K562 (cell line): ENCODE data around the gene ZFP64.

Experiments used
- CTCF ChIP-seq, 3 experiments: IDR thresholded peaks in 2 of 3; conservative IDR thresholded peaks in 1 of 3; 2 replicates each; pipeline ENCODE4 v1.5.1; 2011 to 2012; ENCODE audit warnings: low read length in 3 of 3, mild to moderate bottlenecking in 3 of 3, control low read depth in 2 of 3, improper control_type of control experiment in 1 of 3, inconsistent platforms in 1 of 3, low read depth in 1 of 3, mixed read lengths in 1 of 3, moderate library complexity in 1 of 3; ENCODE audit not compliant: insufficient read depth in 2 of 3
- DEAF1 ChIP-seq: fragments of 450-650 bp; formaldehyde crosslinking; IDR thresholded peaks from 2 replicates; pipeline ENCODE4 v1.4.0; 2020; ENCODE audit warnings: mild to moderate bottlenecking, moderate library complexity
- MYC ChIP-seq, 2 experiments: fragments of 250-450 bp in 1 of 2; sonication (Bioruptor Pico) in 1 of 2; IDR thresholded peaks; 2 replicates each; pipeline versions ENCODE4 v1.5.1 to v1.6.1; 2012 to 2021; ENCODE audit warnings: low read depth in 2 of 2, borderline replicate concordance in 1 of 2, improper control_type of control experiment in 1 of 2, low read length in 1 of 2, mild to moderate bottlenecking in 1 of 2, moderate library complexity in 1 of 2
- NCOA2 ChIP-seq, 2 experiments: fragments of 450-650 bp; IDR thresholded peaks; 2 replicates each; pipeline ENCODE4 v1.6.1; 2018; ENCODE audit warnings: mild to moderate bottlenecking in 2 of 2, moderate library complexity in 1 of 2; ENCODE audit not compliant: partially characterized antibody in 2 of 2
- NRF1 ChIP-seq, 2 experiments: fragments of 450-650 bp; IDR thresholded peaks in 1 of 2; conservative IDR thresholded peaks in 1 of 2; 2 replicates each; pipeline ENCODE4 v1.6.1; 2014; ENCODE audit warnings: mild to moderate bottlenecking in 2 of 2
- XRCC5 ChIP-seq: fragments of 200-400 bp; formaldehyde crosslinking; IDR thresholded peaks from 2 replicates; pipeline ENCODE4 v1.6.1; 2017; ENCODE audit warnings: low read depth, mild to moderate bottlenecking, low read length
- ZNF592 ChIP-seq: fragments of 450-650 bp; IDR thresholded peaks from 2 replicates; pipeline ENCODE4 v1.6.1; 2017; ENCODE audit warnings: antibody characterized with exemption, mild to moderate bottlenecking
- ZNF717 ChIP-seq: fragments of 250-450 bp; sonication (Bioruptor Pico); IDR thresholded peaks from 2 replicates; pipeline ENCODE4 v1.5.0; 2021

- TF ChIP-seq XRCC5 (no peak), CTCF (IDR thresholded peaks at IDR 0.05 in 2 of 3, conservative IDR thresholded peaks at IDR 0.05 in 1 of 3; ENCODE audit: insufficient read depth in 2 of 3, low read depth in 1 of 3, low read length in 3 of 3) (no peak), NCOA2 (IDR thresholded peaks at IDR 0.05; ENCODE audit: partially characterized antibody in 2 of 2) (no peak), ZNF717 (CRISPR knock-in tag) (no peak), DEAF1 (no peak), ZNF592 (no peak), MYC (IDR thresholded peaks at IDR 0.05; ENCODE audit: low read depth, low read length) (no peak), MYC (CRISPR knock-in tag; IDR thresholded peaks at IDR 0.05; ENCODE audit: borderline replicate concordance, low read depth) (no peak), NRF1 (conservative IDR thresholded peaks at IDR 0.05 in 1 of 2, IDR thresholded peaks at IDR 0.05 in 1 of 2) (no peak)
These were observed 44.7 kb upstream of the ZFP64 start for GRCh38 chr20:52236292-52236691.
